Measurements from ENCODE around the gene MRPL14. TPM values are rescaled to one million over a fixed set of nuclear protein-coding genes. Genes with fewer than 3 reads are reported as not detected.

MRPL14 gene
- total RNA-seq, 1 experiment from 2014 or later, result 103 TPM

DNA sequence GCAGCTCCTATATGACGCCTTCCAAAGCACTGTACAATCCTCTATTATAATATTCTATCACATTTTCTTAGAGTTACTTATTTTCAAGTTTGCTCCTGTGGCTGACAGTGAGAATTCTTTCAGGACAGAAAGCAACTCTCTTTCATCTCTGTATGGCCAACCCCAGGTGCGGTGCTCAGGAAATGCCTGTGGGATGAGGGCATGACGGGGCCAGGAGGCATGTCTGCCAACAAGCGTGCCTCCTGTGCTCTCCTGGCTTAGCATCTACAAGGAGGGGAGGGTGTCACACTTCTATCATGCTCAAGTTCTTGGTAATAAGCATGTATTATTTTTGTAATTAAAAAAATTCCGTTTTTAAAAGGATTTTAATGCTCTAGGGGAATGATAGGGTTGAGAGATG lies 11.4 kb downstream of the MRPL14 start:
- no TSS peak for BruUV-seq (replicated peaks)
- H3K4me1 Mint-ChIP-seq (ENCODE audit: low read depth, unreplicated experiment), result peaks cover 72% of the 10 kb centered on the region
- TF ChIP-seq, protein P1, sequence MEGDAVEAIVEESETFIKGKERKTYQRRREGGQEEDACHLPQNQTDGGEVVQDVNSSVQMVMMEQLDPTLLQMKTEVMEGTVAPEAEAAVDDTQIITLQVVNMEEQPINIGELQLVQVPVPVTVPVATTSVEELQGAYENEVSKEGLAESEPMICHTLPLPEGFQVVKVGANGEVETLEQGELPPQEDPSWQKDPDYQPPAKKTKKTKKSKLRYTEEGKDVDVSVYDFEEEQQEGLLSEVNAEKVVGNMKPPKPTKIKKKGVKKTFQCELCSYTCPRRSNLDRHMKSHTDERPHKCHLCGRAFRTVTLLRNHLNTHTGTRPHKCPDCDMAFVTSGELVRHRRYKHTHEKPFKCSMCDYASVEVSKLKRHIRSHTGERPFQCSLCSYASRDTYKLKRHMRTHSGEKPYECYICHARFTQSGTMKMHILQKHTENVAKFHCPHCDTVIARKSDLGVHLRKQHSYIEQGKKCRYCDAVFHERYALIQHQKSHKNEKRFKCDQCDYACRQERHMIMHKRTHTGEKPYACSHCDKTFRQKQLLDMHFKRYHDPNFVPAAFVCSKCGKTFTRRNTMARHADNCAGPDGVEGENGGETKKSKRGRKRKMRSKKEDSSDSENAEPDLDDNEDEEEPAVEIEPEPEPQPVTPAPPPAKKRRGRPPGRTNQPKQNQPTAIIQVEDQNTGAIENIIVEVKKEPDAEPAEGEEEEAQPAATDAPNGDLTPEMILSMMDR (IDR thresholded peaks at IDR 0.05; ENCODE audit: unreplicated experiment), result no peak
- intact Hi-C loops (cut with micrococcal nuclease; ENCODE audit: unreplicated experiment), result no loop called here
- H3K9me3 Mint-ChIP-seq (ENCODE audit: low read depth, unreplicated experiment), result no peaks in the 10 kb centered on the region
- peak; percentile 84 for DNase-seq
- H3K27me3 Mint-ChIP-seq (ENCODE audit: unreplicated experiment), result no peaks in the 10 kb centered on the region
- peak overlapping the region; percentile 71 for H3K27ac Mint-ChIP-seq (ENCODE audit: unreplicated experiment)
- CTCF ChIA-PET, result interaction anchor here (1.3 kb wide), 1 partner anchor 18 kb away, joined by 3 read pairs; no protein-coding TSS in a partner anchor
- peak overlapping the region; percentile 11 for H3K4me3 Mint-ChIP-seq (ENCODE audit: low read depth, unreplicated experiment)
- peaks cover 49% of the 10 kb centered on the region for H3K36me3 Mint-ChIP-seq (ENCODE audit: insufficient read depth, unreplicated experiment)

DNA sequence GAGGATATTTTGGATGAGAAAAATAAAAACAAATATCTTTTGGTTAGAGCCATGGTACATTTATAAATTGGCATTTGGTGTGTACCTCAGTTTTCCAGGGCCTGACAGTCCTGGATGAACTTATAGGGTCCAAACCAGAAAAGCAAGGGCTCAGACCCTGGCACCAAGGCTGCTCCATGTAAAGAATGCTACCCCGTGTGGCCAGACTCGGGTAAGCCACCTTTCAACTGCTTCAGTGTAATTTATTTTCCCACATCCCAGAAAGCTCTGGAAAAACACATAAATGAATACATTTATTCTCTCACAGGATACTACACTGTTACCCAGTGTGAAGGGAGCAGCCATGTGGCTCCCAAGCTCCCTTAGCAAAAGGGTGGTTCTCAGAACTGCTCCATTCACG lies 13.8 kb downstream of the MRPL14 start:
- no peak for DNase-seq
- intact Hi-C loops (cut with micrococcal nuclease; ENCODE audit: unreplicated experiment), result no loop called here
- TF ChIP-seq, protein P1 (IDR thresholded peaks at IDR 0.05; ENCODE audit: unreplicated experiment), result peak; percentile 20
- Mint-ChIP-seq H3K4me1 (ENCODE audit: low read depth, unreplicated experiment) (peaks cover 63% of the 10 kb centered on the region), H3K4me3 (ENCODE audit: low read depth, unreplicated experiment) (no peak overlapping the region), H3K27me3 (ENCODE audit: unreplicated experiment) (no peaks in the 10 kb centered on the region), H3K36me3 (ENCODE audit: insufficient read depth, unreplicated experiment) (peaks cover 66% of the 10 kb centered on the region), H3K9me3 (ENCODE audit: low read depth, unreplicated experiment) (no peaks in the 10 kb centered on the region), H3K27ac (ENCODE audit: unreplicated experiment) (no peak overlapping the region)
- CTCF ChIA-PET, result interaction anchor here (0.7 to 0.9 kb wide), 2 partner anchors 21 to 31 kb away, joined by 4 to 9 read pairs; no protein-coding TSS in a partner anchor
- BruUV-seq (replicated peaks), result no TSS peak

DNA sequence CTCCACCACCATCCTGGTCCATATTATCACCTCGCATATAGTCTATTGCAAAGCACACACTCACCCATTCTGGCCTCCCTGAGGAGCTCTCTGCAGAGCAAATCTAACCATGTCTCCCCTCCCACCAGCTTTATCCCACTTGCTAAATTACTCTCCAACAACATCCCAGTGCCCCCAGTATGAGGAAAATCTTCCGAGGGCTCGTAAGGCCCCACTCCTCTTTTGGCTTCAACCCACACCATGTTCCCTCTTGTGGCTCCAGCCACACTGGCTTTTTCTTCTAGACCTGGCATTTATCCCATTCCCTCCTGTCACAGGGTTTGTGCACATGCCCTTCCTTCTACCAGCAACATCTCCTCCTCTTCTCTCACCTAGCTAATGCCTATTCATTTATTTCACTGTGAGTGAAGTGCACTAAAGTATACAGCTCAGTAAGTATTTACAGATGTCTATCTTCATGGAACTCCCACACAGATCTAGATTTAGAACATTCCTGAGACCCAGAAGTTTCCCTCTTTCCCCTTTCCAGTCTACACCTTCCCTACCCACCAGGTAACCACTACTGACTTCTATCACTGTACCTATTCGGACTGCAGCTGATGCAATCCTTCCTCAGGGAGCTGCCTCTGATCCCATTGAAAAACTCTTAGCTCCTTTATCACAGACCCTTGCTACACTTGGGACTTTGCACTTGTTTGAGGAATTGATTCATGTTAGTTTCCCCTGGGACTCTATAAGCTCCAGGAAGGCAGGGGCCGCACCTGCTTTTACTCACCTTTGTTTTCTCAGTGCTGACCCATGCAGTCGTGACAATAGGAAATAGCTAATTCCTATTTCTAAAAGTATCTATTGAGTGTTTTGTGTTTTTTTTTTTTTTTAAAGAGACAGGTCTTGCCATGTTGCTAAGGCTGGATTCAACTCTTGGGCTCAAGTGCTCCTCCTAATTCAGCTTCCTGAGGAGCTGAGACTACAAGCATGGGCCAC lies 15.5 kb downstream of the MRPL14 start:
- peak overlapping the region; percentile 21 for H3K4me3 Mint-ChIP-seq (ENCODE audit: low read depth, unreplicated experiment)
- no peaks in the 10 kb centered on the region for H3K27me3 Mint-ChIP-seq (ENCODE audit: unreplicated experiment)

GRCh38 chr6:44110966-44111365 lies 16.3 kb downstream of the MRPL14 start:
- Mint-ChIP-seq H3K27ac (ENCODE audit: unreplicated experiment) (peak overlapping the region; percentile 83), H3K27me3 (ENCODE audit: unreplicated experiment) (no peaks in the 10 kb centered on the region), H3K9me3 (ENCODE audit: low read depth, unreplicated experiment) (no peaks in the 10 kb centered on the region), H3K36me3 (ENCODE audit: insufficient read depth, unreplicated experiment) (peaks cover 74% of the 10 kb centered on the region), H3K4me1 (ENCODE audit: low read depth, unreplicated experiment) (peaks cover 43% of the 10 kb centered on the region), H3K4me3 (ENCODE audit: low read depth, unreplicated experiment) (no peak overlapping the region)
- CTCF ChIA-PET, result interaction anchor here (0.6 to 1.4 kb wide), 5 partner anchors 9 to 410 kb away, joined by 4 to 11 read pairs (median 7); no protein-coding TSS in a partner anchor
- TF ChIP-seq, protein P1 (IDR thresholded peaks at IDR 0.05; ENCODE audit: unreplicated experiment), result no peak
- intact Hi-C loops (cut with micrococcal nuclease; ENCODE audit: unreplicated experiment), result no loop called here
- no TSS peak for BruUV-seq (replicated peaks)
- no peak for DNase-seq

More for the DNA sequence above, 15.5 kb downstream of the MRPL14 start:
- intact Hi-C loops (cut with micrococcal nuclease; ENCODE audit: unreplicated experiment), result no loop called here
- Mint-ChIP-seq H3K36me3 (ENCODE audit: insufficient read depth, unreplicated experiment) (peaks cover 67% of the 10 kb centered on the region), H3K27ac (ENCODE audit: unreplicated experiment) (peak overlapping the region; percentile 83), H3K4me1 (ENCODE audit: low read depth, unreplicated experiment) (peaks cover 47% of the 10 kb centered on the region), H3K9me3 (ENCODE audit: low read depth, unreplicated experiment) (no peaks in the 10 kb centered on the region)
- no TSS peak for BruUV-seq (replicated peaks)
- TF ChIP-seq, protein P1 (IDR thresholded peaks at IDR 0.05; ENCODE audit: unreplicated experiment), result no peak
- DNase-seq, result peak; percentile 44
- CTCF ChIA-PET, result interaction anchor here (0.6 to 1.4 kb wide), 8 partner anchors 10 to 404 kb away, joined by 3 to 11 read pairs (median 4); no protein-coding TSS in a partner anchor

Measured in Calu3 (cell line).